Left lung (tissue), 10 donors: Measurements from ENCODE around the gene IL4R. TPM values are rescaled to one million over a fixed set of nuclear protein-coding genes. Genes with fewer than 3 reads are reported as not detected.

Source experiments
- ATAC-seq: fragments of 200-7000 bp; cut with Tn5 transposase; one replicate; pipeline ENCODE4 v1.9.1; 2020; ENCODE audit warnings: moderate library complexity
- DNase-seq, 4 donors: peaks; one replicate each; pipeline ENCODE4 v3.0.0-alpha.2; 2013 to 2020
- H3K27ac ChIP-seq, 2 donors: fragments of 200-600 bp; sonication (generic) in 1 of 2; one replicate each; pipeline versions ENCODE4 v1.5.0 to v1.8.0; 2020 to 2021
- H3K27me3 ChIP-seq, 2 donors: fragments of 200-600 bp; sonication (generic) in 1 of 2; one replicate each; pipeline versions ENCODE4 v1.5.0 to v1.8.0; 2020 to 2021
- H3K36me3 ChIP-seq, 2 donors: fragments of 200-600 bp; sonication (generic) in 1 of 2; one replicate each; pipeline versions ENCODE4 v1.5.0 to v1.8.0; 2020 to 2021
- H3K4me1 ChIP-seq, 2 donors: fragments of 200-600 bp; one replicate each; pipeline ENCODE4 v1.8.0; 2021
- H3K4me3 ChIP-seq, 2 donors: fragments of 200-600 bp; sonication (generic) in 1 of 2; one replicate each; pipeline versions ENCODE4 v1.5.0 to v1.8.0; 2020 to 2021; ENCODE audit warnings: mild to moderate bottlenecking in 1 of 2
- H3K9me3 ChIP-seq, 2 donors: fragments of 200-600 bp; sonication (generic) in 1 of 2; one replicate each; pipeline versions ENCODE4 v1.5.0 to v1.8.0; 2020 to 2021
- intact Hi-C, 2 donors: fragments of 100-400 bp; cut with DNase I; formaldehyde crosslinking; loops; one replicate each; pipeline versions ENCODE4 v1.11.2 to v1.14.2; 2022
- polyA plus RNA-seq, 6 donors: library from polyadenylated mRNA; unstranded; fragments of 120-200 nt; gene quantifications; one replicate each; pipeline ENCODE4 v1.2.1, GENCODE V29; 2013; ENCODE audit not compliant: insufficient read length in 6 of 6
- total RNA-seq, 2 donors: library from RNA; stranded (reverse); fragmentation: NEBNext Ultra II Directional; extraction: Animal tissue kit (Norgen Biotek cat#: 25700); gene quantifications; one replicate each; pipeline ENCODE4 v1.2.1, GENCODE V29; 2021
- TF ChIP-seq, protein P1 (sequence below), 2 donors: fragments of 200-600 bp; sonication (generic) in 1 of 2; IDR thresholded peaks; one replicate each; pipeline versions ENCODE4 v1.5.0 to v1.8.0; 2021; ENCODE audit warnings: antibody characterized with exemption in 2 of 2
- donor health status: DM: no; HTN: yes; CAD: no.
- donor health status: DM: no; HTN: no; CAD: no.

IL4R gene
- total and polyA plus RNA-seq, 8 donors, result 29.4 to 133 (median 35.9) TPM

DNA sequence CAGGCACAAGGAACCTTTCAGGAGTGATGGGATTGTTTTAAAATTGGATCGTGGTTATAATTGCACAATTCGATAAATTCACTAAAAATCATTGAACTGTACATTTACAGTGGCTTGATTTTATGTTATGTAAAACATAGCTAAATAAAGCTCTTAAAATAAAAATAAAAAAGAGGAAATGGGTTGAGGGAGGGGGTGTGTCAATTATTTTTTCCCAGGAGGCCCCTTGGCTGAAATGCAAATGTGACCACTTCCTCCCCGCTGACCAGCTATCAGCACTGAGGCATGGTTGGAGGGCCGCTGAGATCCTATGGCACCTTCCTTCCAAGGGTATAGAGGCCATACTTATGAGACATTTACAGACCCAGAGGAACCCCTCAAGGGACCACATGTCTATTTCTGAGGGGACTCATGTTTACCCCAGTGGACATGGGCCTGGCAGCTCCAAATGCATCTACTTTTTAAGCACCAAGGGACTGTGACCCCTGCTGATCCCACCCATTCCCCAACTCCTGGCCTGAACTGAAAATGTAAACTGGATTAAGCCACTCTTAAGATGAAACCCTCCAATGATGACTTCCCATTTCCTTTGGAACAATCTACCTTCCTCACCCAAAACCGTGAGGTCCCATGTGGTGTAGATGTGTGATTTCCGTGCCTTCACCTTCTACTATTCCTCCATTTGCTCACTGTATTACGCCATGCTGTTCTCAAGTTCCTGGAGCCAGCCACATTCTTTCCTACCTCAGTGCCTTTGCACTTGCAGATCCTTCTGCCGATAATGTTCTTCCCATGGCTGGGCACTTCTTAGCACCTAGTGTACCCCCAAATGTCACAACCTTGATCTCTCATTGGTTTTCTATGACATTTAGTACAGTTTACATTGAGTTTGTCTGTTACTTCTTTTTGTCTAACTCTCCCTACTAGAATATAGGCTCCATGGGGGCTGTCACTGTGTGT lies 85.4 kb downstream of the IL4R start:
- no peak overlapping the region for H3K4me3 ChIP-seq
- no peak overlapping the region for H3K27ac ChIP-seq
- no peaks in the 10 kb centered on the region for H3K36me3 ChIP-seq
- peaks cover 23 to 41% of the 10 kb centered on the region in 2 donors for H3K4me1 ChIP-seq
- peaks cover 0 to 11% of the 10 kb centered on the region in 2 donors for H3K9me3 ChIP-seq
- ATAC-seq (no peak), DNase-seq (no peak)
- H3K27me3 ChIP-seq, result peaks cover 0 to 20% of the 10 kb centered on the region in 2 donors
- TF ChIP-seq, protein P1, sequence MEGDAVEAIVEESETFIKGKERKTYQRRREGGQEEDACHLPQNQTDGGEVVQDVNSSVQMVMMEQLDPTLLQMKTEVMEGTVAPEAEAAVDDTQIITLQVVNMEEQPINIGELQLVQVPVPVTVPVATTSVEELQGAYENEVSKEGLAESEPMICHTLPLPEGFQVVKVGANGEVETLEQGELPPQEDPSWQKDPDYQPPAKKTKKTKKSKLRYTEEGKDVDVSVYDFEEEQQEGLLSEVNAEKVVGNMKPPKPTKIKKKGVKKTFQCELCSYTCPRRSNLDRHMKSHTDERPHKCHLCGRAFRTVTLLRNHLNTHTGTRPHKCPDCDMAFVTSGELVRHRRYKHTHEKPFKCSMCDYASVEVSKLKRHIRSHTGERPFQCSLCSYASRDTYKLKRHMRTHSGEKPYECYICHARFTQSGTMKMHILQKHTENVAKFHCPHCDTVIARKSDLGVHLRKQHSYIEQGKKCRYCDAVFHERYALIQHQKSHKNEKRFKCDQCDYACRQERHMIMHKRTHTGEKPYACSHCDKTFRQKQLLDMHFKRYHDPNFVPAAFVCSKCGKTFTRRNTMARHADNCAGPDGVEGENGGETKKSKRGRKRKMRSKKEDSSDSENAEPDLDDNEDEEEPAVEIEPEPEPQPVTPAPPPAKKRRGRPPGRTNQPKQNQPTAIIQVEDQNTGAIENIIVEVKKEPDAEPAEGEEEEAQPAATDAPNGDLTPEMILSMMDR (IDR thresholded peaks at IDR 0.05), result no peak
- intact Hi-C loops, result no loop called here

DNA sequence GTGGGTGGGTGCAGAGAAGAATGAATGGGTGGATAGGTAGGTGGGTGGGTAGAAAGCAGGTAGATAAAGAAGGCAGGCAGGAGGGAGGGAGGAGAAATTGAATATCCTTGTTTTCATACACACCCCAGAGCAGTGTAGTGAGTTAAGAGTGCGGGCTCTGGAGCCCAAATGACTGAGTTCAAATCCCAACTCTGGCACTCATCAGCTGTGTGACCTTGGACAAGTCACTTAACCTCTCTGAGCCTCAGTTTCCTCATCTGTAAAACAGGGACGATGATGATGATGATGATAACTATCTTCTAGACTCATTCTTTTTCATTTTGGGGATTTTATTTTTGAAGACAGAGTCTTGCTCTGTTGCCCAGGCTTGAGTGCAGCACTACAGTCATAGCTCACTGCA lies 86.2 kb downstream of the IL4R start:
- ATAC-seq, result no peak

DNA sequence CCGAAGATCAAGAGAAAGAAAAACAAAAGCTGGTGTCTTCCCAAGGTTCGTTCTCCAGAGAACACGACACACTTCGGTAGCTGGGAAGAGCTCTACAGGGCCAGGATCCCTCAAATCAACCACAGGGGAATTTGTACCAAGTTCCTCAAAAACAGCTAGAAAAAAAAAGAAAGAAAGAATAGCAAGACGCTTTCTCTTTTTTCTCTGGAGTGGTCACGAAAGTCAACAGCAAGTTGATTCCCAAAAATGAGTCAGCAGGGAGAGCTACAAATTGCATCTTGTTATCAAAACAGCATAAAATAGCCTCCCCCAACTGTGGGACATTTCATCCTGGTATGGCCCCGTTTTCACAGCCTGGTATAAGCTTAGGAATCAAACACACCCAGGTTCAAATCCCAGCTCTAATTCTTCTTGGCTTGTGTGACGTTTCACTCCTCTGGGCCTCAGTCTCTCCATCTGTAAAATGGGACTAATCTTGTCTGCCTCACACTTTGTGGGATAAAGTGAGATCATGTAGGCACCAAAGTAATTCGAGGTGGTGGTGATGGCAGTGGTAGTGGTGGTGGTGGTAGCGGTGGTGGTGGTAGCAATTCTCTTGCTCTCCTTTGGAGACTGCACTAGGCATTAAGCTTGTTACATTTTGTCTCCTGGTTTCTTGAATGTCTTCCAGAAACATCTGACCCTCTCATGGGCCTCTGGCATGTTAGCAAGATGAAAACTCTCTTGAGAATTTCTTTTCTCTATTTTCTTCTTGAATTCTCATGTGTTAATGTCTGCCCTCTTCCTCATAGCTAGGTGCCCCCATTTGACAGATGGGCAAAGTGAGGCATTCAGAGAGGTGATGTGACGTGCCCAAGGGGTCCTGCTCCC lies 87.2 kb downstream of the IL4R start:
- no peak for DNase-seq
- Histone ChIP-seq H3K27me3 (peaks cover 0 to 20% of the 10 kb centered on the region in 2 donors), H3K36me3 (no peaks in the 10 kb centered on the region), H3K27ac (peak overlapping the region; percentile 17 to 33), H3K4me1 (peaks cover 23 to 50% of the 10 kb centered on the region in 2 donors), H3K9me3 (no peaks in the 10 kb centered on the region), H3K4me3 (no peak overlapping the region)
- intact Hi-C loops, result no loop called here
- TF ChIP-seq, protein P1 (IDR thresholded peaks at IDR 0.05), result no peak
- ATAC-seq, result peak; percentile 10

More for the DNA sequence above, 86.2 kb downstream of the IL4R start:
- Histone ChIP-seq H3K4me1 (peaks cover 23 to 47% of the 10 kb centered on the region in 2 donors), H3K4me3 (no peak overlapping the region), H3K27me3 (peaks cover 0 to 20% of the 10 kb centered on the region in 2 donors), H3K36me3 (no peaks in the 10 kb centered on the region), H3K27ac (no peak overlapping the region), H3K9me3 (peaks cover 0 to 8% of the 10 kb centered on the region in 2 donors)
- intact Hi-C loops, result no loop called here
- TF ChIP-seq, protein P1 (IDR thresholded peaks at IDR 0.05), result no peak
- DNase-seq, result no peak

DNA sequence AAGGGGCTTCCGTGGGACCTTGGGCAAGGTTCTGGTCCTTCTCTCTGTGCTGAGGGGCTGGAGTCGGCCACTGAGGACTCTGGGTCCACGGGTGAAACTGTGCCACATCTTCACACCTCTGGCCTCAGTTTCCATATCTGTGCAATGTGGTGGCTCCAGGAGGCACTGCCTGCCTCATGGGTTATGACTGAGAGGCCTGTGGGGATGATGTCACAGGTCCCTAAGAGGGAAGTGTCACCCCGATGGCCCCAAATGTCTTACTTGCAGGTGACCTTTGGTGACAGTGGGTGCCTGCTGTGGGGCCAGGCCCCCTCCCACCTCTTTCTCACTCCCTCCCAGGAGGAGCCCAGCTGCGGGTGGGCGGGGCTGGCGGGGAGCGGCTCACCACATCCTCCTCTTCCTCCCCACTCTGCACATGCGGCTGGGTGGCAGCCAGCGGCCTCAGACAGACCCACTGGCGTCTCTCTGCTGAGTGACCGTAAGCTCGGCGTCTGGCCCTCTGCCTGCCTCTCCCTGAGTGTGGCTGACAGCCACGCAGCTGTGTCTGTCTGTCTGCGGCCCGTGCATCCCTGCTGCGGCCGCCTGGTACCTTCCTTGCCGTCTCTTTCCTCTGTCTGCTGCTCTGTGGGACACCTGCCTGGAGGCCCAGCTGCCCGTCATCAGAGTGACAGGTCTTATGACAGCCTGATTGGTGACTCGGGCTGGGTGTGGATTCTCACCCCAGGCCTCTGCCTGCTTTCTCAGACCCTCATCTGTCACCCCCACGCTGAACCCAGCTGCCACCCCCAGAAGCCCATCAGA lies 88.2 kb downstream of the IL4R start, which contains the start of gene IL21R:
IL21R (plus strand) TSS at position 407 of the 801 bp plus-strand sequence. CDS start 27,898 bp downstream, outside the sequence.
- Histone ChIP-seq H3K27me3 (peaks cover 0 to 20% of the 10 kb centered on the region in 2 donors), H3K9me3 (no peaks in the 10 kb centered on the region), H3K36me3 (no peaks in the 10 kb centered on the region), H3K27ac (peak within 1 kb of the TSS; percentile 39 to 46), H3K4me3 (peak within 1 kb of the TSS; percentile 7 to 34), H3K4me1 (peaks cover 23 to 50% of the 10 kb centered on the region in 2 donors)
- intact Hi-C loops, result no loop called here
- peak; percentile 81 for ATAC-seq
- TF ChIP-seq, protein P1 (IDR thresholded peaks at IDR 0.05), result no peak
- peak; percentile 34 to 91 (median 78) for DNase-seq
